HFFc6 (cell line): ENCODE results near the gene NAA40. TPM values are rescaled to one million over a fixed set of nuclear protein-coding genes. Genes with fewer than 3 reads are reported as not detected.
A peak's percentile ranks its signal among the peaks of the same experiment; 100 is the strongest.

Experiments used
- DNase-seq: peaks from one replicate; pipeline ENCODE4 v3.0.0-alpha.2; 2018
- H3K27ac Mint-ChIP-seq: 2 replicates; pipeline ENCODE4 v1.8.0; 2020; ENCODE audit warnings: mild to moderate bottlenecking, mixed read lengths
- H3K27me3 Mint-ChIP-seq: 2 replicates; pipeline ENCODE4 v1.8.0; 2021; ENCODE audit warnings: mild to moderate bottlenecking, moderate library complexity, mixed read lengths; ENCODE audit not compliant: insufficient read depth
- H3K36me3 Mint-ChIP-seq: 2 replicates; pipeline ENCODE4 v1.8.0; 2021; ENCODE audit warnings: low read depth, mixed read lengths
- H3K4me1 Mint-ChIP-seq: 2 replicates; pipeline ENCODE4 v1.8.0; 2020; ENCODE audit warnings: low read depth, mixed read lengths
- H3K4me3 Mint-ChIP-seq: 2 replicates; pipeline ENCODE4 v1.8.0; 2020; ENCODE audit warnings: mild to moderate bottlenecking, moderate library complexity, mixed read lengths
- H3K9me3 Mint-ChIP-seq: 2 replicates; pipeline ENCODE4 v1.8.0; 2020; ENCODE audit warnings: mild to moderate bottlenecking, mixed read lengths
- total RNA-seq, 6 experiments: library from RNA; stranded (reverse); fragmentation: NEBNext Ultra II Directional; extraction: Animal tissue kit (Norgen Biotek cat#: 25700); gene quantifications; 2 replicates in 1 of 6; 3 replicates in 5 of 6; pipeline ENCODE4 v1.2.3, GENCODE V29; 2021
- TF ChIP-seq, protein P1 (sequence below): fragments of 200-600 bp; sonication (generic); IDR thresholded peaks from 2 replicates; pipeline ENCODE4 v1.5.0; 2021; ENCODE audit warnings: antibody characterized with exemption, mild to moderate bottlenecking

Gene NAA40
- total RNA-seq, 6 experiments from 2014 or later, result 15.7 to 19.3 (median 17.6) TPM

- H3K27ac Mint-ChIP-seq, result peak overlapping the region; percentile 56
- H3K4me1 Mint-ChIP-seq, result no peaks in the 10 kb centered on the region
- no peaks in the 10 kb centered on the region for H3K9me3 Mint-ChIP-seq
- no peak for DNase-seq
- TF ChIP-seq, protein P1, sequence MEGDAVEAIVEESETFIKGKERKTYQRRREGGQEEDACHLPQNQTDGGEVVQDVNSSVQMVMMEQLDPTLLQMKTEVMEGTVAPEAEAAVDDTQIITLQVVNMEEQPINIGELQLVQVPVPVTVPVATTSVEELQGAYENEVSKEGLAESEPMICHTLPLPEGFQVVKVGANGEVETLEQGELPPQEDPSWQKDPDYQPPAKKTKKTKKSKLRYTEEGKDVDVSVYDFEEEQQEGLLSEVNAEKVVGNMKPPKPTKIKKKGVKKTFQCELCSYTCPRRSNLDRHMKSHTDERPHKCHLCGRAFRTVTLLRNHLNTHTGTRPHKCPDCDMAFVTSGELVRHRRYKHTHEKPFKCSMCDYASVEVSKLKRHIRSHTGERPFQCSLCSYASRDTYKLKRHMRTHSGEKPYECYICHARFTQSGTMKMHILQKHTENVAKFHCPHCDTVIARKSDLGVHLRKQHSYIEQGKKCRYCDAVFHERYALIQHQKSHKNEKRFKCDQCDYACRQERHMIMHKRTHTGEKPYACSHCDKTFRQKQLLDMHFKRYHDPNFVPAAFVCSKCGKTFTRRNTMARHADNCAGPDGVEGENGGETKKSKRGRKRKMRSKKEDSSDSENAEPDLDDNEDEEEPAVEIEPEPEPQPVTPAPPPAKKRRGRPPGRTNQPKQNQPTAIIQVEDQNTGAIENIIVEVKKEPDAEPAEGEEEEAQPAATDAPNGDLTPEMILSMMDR, result no peak
- H3K4me3 Mint-ChIP-seq, result no peak overlapping the region
- H3K27me3 Mint-ChIP-seq, result peaks cover 3% of the 10 kb centered on the region
- H3K36me3 Mint-ChIP-seq, result peaks cover 11% of the 10 kb centered on the region; the same call in 1 of the 2 replicates
These were observed 33.6 kb upstream of the NAA40 start for GRCh38 chr11:63905179-63905578.

DNA sequence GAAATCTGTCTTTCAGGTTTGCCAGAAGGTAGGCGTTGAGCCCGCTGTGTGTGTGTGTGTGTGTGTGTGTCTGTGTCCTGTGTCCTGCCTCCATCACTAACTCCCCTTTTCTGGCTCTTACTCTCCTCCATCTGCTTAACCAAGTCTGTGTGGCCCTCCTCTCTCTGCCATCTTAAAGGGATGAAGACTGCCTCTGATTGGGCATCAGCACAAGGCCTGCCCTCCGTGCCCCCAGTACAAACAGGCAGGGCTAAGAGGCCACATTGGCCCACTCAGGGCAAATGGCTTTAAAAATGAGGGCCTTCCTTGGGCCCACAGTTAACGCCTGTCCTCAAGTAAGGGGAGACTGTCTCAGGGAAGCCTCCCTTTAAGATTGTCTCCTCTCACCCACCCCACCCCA is 32.7 kb upstream of the NAA40 start:
- Mint-ChIP-seq H3K27me3 (peaks cover 3% of the 10 kb centered on the region), H3K36me3 (peaks cover 6% of the 10 kb centered on the region; the same call in 1 of the 2 replicates), H3K9me3 (no peaks in the 10 kb centered on the region), H3K27ac (peak overlapping the region; percentile 46; the same call in 1 of the 2 replicates), H3K4me1 (no peaks in the 10 kb centered on the region), H3K4me3 (no peak overlapping the region)
- TF ChIP-seq, protein P1, result no peak
- no peak for DNase-seq

- H3K4me3 Mint-ChIP-seq, result no peak overlapping the region
- peaks cover 3% of the 10 kb centered on the region for H3K27me3 Mint-ChIP-seq
- peaks cover 6% of the 10 kb centered on the region; the same call in 1 of the 2 replicates for H3K36me3 Mint-ChIP-seq
- TF ChIP-seq, protein P1, result peak; percentile 71
- no peaks in the 10 kb centered on the region for H3K9me3 Mint-ChIP-seq
- DNase-seq, result no peak
- H3K4me1 Mint-ChIP-seq, result no peaks in the 10 kb centered on the region
- H3K27ac Mint-ChIP-seq, result no peak overlapping the region
These were observed 32.2 kb upstream of the NAA40 start for GRCh38 chr11:63906585-63906984.

GRCh38 chr11:63907063-63907462 is 31.7 kb upstream of the NAA40 start:
- TF ChIP-seq, protein P1, result no peak
- Mint-ChIP-seq H3K9me3 (no peaks in the 10 kb centered on the region), H3K4me3 (no peak overlapping the region), H3K27ac (no peak overlapping the region), H3K27me3 (peaks cover 3% of the 10 kb centered on the region), H3K36me3 (peaks cover 6% of the 10 kb centered on the region; the same call in 1 of the 2 replicates), H3K4me1 (no peaks in the 10 kb centered on the region)
- DNase-seq, result no peak

GRCh38 chr11:63907808-63908530 is 30.8 kb upstream of the NAA40 start:
- Mint-ChIP-seq H3K36me3 (peaks cover 6% of the 10 kb centered on the region; the same call in 1 of the 2 replicates), H3K9me3 (no peaks in the 10 kb centered on the region), H3K4me1 (no peaks in the 10 kb centered on the region), H3K27me3 (peaks cover 3% of the 10 kb centered on the region), H3K4me3 (no peak overlapping the region), H3K27ac (no peak overlapping the region)
- DNase-seq, result no peak
- TF ChIP-seq, protein P1, result no peak
